ENCODE results near the gene RASSF8.

DNA sequence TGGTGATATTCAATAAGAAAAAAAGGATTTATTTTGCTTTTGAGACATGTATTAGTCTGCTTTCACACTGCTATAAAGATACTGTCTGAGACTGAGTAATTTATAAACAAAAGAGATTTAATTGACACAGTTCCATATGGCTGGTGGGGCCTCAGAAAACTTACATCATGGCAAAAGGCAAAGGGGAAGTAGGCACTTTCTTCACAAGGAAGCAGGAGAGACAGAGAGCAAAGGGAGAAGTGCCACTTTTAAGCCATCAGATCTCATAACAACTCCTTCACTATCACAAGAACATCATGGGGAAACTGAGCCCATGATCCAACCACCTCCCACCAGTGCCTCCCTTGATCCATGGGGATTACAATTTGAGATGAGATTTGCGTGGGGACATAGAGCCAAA is 122.4 kb downstream of the RASSF8 start:
- TF ChIP-seq POLR2A (IDR thresholded peaks at IDR 0.05; ENCODE audit: low read depth, low read length) (no peak), POLR2AphosphoS5 (IDR thresholded peaks at IDR 0.05; ENCODE audit: insufficient read depth, low read depth, low read length) (no peak), EZH2 (IDR thresholded peaks at IDR 0.05; ENCODE audit: borderline replicate concordance, low read depth, low read length, severe bottlenecking) (no peak), GATA2 (IDR thresholded peaks at IDR 0.05; ENCODE audit: insufficient read depth, insufficient read length, low read depth, low read length) (no peak), JUN (IDR thresholded peaks at IDR 0.05; ENCODE audit: borderline replicate concordance, insufficient read depth, insufficient read length, low read depth) (no peak)
- TF ChIP-seq, protein P1, sequence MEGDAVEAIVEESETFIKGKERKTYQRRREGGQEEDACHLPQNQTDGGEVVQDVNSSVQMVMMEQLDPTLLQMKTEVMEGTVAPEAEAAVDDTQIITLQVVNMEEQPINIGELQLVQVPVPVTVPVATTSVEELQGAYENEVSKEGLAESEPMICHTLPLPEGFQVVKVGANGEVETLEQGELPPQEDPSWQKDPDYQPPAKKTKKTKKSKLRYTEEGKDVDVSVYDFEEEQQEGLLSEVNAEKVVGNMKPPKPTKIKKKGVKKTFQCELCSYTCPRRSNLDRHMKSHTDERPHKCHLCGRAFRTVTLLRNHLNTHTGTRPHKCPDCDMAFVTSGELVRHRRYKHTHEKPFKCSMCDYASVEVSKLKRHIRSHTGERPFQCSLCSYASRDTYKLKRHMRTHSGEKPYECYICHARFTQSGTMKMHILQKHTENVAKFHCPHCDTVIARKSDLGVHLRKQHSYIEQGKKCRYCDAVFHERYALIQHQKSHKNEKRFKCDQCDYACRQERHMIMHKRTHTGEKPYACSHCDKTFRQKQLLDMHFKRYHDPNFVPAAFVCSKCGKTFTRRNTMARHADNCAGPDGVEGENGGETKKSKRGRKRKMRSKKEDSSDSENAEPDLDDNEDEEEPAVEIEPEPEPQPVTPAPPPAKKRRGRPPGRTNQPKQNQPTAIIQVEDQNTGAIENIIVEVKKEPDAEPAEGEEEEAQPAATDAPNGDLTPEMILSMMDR (IDR thresholded peaks at IDR 0.05; ENCODE audit: extremely low read depth in 1 of 2, insufficient read depth in 1 of 2, low read depth in 1 of 2, low read length in 2 of 2), result no peak

Data from endothelial cell of umbilical vein (primary cell).